ENCODE data around the gene OTOGL.

DNA sequence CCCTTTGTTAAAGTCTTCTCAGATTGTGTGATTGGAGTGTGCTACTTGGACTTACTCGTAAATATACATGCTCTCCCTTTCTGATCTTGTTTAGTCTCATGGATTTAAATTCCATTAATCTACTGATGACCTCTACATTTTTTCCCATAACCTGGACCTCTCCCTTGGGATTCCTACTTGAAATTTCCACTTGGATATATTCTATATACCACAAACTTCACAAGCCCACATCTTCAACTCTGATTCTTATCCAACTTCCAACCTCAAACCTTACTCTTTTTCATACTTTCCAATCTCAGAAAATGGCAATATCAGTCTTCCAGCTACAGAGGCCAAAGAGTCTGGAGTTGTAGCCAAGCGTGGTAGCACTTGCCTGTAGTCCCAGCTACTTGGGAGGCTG lies 49.1 kb upstream of the OTOGL start:
- TF ChIP-seq, protein P1, sequence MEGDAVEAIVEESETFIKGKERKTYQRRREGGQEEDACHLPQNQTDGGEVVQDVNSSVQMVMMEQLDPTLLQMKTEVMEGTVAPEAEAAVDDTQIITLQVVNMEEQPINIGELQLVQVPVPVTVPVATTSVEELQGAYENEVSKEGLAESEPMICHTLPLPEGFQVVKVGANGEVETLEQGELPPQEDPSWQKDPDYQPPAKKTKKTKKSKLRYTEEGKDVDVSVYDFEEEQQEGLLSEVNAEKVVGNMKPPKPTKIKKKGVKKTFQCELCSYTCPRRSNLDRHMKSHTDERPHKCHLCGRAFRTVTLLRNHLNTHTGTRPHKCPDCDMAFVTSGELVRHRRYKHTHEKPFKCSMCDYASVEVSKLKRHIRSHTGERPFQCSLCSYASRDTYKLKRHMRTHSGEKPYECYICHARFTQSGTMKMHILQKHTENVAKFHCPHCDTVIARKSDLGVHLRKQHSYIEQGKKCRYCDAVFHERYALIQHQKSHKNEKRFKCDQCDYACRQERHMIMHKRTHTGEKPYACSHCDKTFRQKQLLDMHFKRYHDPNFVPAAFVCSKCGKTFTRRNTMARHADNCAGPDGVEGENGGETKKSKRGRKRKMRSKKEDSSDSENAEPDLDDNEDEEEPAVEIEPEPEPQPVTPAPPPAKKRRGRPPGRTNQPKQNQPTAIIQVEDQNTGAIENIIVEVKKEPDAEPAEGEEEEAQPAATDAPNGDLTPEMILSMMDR (conservative IDR thresholded peaks at IDR 0.05), result no peak
- TF ChIP-seq EZH2 (IDR thresholded peaks at IDR 0.05; ENCODE audit: low read depth), result no peak
